NCI-H774 (cell line): ENCODE measurements around the gene CIDEA.
"Not testable (repeated sequence)": the region's sequence is repeated elsewhere in the genome, so short reads cannot be mapped to it uniquely, and the experiment has no call there.

ENCODE experiments used
- DNase-seq: peaks from one replicate; lab custom pipeline; 2025; lab: John Stamatoyannopoulos, UW

The CIDEA gene

DNA sequence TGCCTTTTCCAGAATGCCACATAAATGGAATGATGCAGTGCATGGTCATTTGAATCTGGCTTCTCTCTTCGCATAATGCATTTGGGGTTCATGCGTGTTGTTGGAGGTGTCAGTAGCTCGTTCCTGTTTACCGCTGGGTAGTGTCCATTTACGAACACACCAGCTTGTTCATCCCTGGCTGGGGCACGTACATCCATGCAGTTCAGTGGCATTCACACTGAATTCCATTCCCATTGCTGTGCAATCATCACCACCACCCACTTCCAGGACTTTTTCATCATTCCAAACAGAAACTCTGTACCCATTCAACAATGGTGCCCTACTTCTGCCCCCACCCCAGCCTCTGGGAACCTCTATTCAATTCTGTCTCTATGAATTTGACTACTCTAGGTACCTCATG, 14.7 kb upstream of the CIDEA start:
- no peak for DNase-seq

DNA sequence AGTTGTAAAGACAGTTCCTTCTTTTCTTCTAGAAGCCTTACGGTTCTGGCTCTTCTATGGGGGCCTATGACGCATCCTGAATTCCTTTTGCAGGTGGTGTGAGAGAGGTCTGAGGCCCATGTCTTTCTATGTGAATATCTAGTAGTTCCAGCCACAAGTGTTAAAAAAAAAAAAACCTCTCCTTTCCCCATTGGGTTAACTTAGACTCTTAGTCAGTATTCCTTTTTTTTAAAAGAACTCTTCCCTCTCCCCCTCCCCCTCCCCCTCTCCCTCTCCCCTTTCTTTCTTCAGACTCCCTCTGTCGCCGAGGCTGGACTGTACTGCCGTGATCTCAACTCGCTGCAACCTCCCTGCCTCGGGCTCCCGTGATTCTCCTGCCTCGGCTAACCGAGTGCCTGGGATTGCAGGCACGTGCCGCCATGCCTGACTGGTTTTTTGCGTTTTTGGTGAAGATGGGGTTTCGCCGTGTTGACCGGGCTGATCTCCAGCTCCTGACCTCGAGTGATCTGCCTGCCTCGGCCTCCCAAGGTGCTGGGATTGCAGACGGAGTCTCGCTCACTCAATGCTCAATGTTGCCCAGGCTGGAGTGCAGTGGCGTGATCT, 11.4 kb upstream of the CIDEA start:
- DNase-seq, result no peak

DNA sequence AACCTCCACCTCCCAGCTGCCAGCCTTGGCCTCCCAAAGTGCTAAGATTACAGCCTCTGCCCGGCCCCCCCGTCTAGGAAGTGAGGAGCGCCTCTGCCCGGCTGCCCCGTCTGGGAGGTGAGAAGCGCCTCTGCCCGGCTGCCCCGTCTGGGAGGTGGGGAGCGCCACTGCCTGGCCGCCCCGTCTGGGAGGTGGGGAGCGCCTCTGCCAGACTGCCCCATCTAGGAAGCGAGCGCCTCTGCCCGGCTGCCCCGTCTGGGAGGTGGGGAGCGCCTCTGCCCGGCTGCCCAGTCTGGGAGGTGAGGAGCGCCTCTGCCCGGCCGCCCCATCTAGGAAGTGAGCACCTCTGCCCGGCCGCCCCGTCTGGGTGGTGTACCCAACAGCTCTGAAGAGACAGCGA, 10.9 kb upstream of the CIDEA start:
- DNase-seq, result not testable (repeated sequence)

DNA sequence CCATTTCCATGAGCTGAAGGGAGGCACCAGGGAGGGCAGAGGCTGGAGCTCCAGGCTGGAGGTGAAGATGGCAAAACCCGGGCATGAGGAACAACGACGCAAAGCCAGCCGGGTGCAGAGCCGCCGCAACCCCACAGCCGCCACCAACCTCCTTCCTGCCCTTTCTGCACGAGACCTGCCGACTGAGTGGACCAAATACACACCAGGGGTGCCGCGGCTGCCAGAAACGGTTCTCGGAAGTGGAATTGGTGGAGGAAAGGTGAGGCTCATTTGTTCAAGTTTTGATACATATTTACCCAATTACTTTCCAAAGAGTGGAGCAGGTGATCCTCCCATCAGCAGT, 8.4 kb upstream of the CIDEA start:
- DNase-seq, result no peak

DNA sequence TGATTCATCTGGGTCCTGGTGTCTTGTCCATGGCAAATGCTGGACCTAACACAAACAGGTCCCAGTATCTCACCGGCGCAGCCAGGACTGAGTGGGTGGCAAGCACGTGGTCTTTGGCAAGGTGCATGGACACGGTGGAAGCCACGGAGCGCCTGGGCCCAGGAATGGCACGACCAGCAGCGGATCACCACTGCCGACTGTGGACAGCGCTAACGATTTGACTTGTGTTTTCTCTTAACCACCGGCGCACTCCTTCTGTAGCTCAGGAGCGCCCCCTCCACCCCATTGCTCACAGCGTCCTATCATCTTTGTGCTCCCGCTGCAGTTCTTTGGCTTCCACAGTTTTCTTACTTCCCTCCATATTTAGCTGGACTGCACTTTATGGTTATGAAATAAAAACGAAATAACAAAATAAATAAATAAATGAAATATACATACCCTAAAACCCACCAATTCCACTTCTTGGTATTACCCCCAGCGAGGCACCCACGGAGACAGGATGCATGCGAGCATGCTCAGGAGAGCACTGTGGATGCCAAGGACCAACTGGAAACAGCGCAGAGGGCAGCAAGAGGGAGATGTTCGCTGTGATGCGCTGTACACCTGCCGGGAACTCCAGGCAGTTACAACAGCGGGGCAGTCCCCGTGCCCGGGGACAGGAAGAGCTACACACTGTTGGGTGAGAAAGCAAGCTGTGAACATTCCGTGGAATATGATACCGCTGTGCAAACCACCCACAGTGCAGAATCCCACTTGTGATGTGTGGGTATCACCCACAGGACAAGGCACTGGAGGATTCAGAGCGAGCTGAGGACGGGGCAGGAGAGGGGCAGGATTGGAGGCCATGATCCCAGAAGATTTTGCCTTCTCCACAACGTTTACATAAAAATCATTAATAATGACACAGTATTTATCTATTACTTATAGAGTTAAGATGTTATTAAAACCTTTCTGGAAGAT, 7.0 kb upstream of the CIDEA start:
- no peak for DNase-seq

DNA sequence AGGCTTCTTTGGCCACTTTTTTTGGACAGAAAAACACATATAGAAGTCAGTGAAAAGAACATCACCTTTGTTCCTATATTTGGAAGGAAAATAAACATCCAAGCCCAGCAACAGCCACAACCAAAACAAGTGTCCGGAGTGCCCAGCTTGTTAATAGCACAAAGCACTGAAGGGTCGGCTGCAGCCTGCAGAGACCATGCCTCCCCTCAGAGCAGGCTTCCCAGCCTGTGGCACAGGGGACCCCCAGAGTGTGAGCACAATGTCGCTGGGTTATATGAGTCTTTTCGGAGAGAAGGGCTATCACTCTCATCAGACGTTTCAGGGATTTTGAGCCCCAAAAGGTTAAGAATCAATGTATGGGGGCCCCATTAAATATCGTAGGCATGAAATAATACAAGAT, 6.2 kb upstream of the CIDEA start:
- no peak for DNase-seq

DNA sequence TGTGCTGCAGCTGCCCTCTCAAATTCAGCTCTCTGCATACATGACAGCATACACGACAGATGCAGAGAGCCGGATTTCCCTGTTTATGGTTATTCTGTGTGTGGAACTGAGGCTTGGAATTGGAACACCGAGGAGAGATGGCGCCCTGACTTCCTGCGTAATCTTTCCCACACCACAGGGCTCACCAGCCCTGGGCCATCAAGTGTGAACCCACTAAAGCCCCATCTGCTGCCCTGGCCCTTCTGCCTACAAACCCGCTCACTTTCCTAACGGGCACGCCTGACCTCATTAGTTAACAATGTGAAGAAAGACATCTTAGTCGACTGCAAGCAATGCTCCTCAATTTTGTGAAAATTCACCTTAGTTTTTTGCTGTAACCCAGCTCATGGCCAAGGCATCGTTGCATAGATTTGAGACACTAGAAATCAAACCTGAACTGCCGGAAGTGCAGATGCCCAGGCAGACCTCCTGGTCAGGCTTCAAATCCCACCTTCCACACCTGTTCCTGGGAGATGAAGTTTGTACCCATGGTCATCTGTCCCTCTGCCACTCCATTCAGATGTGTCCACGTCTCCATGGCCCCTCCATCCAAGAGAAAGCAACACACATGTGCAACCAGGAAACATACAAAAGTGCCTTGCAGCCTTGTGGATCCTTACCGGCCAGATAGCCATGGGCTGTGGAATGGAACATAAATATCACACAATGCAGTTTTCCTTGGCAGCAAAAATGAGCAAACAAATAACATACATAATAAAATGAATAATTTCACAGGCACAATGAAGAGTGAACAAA, 5.0 kb upstream of the CIDEA start:
- no peak for DNase-seq

DNA sequence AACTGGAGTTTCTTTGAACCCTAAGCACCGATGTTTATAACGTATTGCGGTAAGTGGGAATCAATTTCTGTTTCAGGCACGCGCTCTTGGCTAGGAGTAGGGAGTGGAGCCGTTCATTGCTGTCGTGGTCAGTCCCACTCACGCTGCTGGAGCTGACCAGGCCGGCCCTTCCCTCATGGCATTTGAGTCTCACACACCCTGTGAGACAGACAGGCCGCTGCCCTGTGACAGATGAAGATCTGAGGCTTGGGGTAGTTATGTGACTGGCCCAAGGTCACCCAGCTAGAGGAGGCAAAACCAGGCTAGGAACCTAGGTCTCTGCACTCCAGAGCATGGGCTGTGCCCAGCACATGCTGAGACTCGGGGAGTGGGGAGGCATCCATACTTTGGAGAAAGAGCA, 2.9 kb upstream of the CIDEA start:
- no peak for DNase-seq

DNA sequence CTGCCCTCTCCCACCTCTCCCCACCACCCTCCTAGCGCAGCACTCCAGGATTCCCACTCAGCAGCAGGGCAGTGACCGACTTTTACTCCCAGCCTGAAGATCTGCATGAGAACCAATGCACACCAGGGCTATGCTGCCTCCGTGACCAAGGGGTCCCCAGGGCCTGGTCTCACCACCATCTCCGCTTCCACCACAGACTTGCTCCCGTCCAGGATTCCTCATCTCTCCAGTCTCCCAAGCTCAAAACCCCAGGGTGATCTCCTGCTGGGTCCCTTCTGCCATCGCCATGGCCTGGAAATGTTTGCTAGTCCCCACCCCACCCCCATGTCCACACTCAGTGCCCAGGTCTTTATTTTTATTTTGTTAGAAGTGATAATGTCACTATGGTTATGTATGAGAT, 2.1 kb upstream of the CIDEA start:
- DNase-seq, result no peak

DNA sequence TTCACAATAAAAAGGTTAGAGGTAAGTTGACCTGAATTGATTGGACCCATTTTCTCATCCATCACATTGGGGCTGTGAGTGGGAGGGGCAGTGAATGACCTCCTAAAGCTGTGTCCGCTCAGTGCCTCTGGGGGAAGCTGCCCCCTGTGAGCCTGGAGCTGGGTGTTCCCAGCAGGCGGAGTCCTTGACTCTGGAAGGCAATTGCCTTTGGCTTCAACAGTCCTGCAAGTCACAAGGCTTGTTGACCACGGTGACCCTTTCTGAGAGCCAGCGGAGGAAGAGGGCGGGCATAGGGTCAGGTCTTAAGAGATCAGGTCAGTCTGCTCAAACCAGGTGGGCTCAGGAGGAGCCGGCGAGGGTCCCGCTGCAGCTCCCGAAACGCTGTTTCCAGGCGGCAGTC, 1.1 kb upstream of the CIDEA start:
- no peak for DNase-seq

DNA sequence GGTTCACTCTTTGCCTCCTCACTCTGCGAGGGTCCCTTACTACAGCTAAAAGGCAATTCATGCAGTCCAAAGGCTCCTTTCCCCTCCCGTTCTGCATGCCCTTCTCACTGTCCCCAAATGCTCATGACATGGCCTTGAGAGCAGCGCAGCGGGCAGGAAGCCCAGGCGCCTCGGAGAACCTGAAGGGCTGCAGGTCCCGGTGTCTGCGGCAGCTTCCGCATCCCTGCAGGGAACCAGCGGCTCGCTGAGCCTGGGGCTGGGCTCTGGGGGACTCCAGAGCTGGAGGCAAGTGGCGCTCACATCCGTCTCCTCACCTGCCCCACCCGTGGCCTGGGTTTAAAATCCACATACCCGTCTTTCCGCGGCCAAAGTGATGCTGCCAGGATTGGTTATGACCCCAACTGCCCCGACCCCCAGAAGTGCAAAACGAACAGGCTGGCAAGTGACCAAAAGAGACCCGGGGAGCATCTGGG, 462 bp upstream of the CIDEA start:
- DNase-seq, result no peak

DNA sequence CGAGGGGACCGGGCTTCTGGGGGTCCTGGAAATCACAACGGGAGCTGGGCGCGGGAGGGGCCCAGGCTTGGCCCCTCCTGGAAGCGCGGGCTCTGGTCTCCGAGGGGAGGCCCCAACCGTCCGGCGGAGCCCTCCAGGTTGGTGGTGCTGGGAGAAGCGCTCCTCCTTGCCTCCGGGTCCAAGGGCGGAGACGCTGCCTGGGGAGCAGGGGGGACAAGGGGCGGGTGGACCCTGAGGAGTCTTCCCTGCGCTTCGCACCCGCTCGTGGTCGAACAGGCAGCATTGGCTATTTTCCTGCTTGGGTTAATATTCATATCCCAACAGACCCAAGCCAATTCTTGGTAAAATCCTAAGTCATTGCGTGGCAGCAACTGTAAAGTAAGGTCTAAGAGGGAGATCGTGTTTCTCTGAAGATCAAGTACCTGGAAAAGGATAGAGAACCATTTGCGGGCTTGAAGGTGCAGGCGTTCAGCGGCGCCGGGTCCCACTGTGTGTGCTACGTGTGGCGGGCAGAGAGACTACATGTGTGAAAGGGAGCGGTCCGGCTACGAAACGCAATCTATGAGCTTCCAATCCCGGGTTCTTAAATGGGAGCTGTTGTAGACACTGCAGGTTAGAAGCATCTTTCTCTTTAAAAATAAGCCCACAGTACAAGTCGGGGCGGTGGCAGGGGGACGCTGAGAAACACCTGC, 805 bp downstream of the CIDEA start:
- DNase-seq, result no peak

DNA sequence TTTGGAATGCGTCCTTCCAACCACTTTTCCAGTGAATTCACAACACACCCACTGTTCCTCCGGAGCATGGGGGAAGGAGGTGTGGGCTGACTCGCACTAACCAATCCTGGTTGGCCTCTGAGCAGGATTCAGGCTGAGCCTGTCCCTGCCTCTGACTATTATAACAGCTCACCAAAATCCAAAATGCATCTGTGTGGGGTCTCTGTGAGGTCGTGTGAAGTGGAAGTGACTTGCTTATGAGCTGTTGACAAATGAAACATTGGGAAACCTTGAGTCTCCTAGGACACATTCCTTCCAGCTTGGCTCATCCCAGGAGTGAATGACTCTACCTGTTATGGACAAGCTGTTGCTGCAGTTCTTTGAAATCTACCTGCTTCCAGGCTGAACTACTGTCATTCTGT, 1.5 kb downstream of the CIDEA start:
- no peak for DNase-seq

DNA sequence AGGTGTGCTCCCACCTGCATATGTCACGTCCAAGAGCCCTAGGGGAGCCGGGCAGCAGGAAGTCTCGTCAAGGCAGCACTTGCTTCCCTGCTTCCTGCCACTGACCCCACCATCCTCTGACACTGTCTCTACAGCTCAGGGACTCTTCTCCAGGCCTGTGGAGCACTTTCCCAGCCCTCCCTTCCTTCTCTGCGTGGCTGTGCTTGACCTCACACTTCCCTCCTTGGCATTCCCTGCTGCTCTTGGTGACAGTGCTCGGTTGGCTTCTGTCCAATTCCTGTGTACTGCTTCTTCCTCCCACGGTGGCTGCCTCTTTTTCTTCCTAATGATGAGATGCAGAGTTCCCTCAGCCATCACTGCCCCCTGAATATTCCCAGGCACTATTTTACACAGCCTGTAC, 2.8 kb downstream of the CIDEA start:
- no peak for DNase-seq

DNA sequence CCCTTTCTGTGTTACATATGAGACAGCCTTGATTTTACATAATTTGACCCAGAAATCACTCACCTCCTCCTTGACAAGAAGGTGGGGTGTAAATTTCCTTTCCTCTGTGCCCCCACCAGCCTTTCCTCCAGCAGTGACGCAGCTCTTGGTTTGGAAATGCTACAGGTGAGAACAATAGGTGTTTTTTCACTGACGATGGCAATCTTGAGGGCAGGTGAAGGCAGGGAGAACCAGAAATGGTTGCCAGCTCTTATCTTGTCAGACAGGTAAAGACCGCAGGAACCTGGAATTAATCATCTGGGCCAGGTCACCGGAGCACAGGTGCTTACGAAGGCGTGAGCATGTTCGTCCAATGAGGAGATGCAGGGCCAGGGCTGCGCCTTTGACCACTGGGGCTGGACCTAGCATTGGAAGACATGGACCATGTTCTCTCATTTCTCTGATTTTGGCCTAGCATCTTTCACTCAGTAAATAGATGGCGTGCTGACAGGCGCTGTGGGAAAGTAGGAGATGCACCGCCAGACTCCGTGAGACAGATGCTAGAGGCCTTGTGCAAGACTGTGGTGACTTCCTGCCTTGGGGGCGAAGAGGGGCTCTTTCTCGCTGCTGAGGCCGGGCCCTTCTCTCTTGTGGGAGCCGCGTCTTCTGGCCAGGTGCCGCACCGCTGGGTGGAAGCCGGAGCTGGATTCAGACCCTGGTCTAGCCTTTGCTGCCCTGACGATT, 4.0 kb downstream of the CIDEA start:
- no peak for DNase-seq

DNA sequence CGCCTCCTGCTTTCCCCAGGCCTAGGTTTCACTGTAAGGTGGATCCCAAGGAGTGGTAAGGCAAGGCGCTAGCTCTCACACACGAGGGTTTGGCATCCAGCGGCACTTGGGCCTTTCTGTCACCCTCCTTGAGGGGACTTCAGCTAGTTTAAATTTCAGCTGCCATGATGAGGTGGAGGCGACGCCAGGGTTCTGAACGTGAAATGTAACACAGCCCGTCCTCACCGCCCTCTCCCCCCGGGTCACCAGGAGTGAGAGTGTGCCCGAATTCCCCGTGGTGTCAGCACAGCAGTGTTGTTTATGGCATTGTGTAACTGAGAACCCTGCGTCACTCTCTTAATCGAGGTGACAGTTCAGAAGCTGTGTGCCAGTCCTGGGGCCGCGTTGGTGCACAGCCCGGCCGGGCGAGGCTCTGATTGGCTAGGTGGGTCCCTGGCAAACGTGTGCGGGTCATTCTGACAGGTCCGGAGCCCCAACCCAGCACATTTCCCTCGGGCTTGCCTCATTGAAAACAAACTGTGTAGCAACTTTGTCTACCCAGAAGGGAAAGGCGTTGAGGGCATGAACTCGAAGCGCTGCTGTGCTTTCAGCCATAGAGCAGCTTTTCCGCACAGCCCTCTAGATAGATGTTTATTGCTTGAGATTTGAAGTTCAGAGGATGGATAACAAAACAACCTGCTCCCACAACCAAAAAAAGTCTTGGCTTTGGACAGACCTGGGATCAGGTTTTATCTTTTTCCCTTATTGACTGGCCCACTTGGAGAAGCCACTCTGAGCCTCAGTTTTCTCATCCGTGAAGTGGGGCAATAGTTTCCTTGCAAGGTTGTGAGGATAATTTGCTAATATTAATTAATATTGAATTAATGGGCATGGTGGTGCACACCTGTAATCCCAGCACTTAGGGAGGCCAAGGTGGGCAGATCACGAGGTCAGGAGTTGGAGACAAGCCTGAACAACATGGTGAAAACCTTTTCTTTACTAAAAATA, 4.9 kb downstream of the CIDEA start:
- no peak for DNase-seq

DNA sequence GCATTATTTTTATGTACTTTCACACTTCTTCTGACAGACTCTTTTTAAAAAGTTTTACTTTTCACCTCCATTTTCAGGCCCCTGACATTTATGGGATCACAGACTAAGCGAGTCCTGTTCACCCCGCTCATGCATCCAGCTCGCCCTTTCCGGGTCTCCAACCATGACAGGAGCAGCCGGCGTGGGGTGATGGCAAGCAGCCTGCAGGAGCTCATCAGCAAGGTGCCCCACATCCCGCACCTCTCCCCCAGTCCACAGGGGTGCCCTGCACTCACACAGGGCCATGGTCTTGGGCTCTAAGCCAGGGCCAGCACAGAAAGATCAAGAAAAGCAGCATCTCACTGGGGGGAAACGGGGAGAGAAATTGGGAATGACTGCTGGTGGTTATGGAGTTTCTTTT, 8.6 kb downstream of the CIDEA start:
- DNase-seq, result no peak

DNA sequence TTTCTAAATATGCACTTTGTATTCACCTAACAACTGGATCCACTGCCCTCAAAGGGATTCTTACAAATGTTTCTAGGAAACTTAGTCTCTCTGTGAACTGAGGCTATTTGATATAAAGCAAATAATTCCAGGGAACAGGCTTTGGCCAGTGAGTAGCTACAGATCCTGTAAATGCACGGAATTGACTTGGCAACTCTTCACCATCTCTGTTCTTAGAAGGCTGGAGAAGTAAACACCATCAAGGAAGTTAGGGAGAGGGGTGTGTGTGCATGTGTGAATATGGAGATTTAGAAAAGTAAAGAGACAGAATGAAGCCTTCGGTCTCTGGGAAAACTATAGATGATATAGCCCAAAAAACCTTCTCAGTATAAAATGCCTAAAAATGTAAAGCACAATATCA, 10.7 kb downstream of the CIDEA start:
- no peak for DNase-seq

DNA sequence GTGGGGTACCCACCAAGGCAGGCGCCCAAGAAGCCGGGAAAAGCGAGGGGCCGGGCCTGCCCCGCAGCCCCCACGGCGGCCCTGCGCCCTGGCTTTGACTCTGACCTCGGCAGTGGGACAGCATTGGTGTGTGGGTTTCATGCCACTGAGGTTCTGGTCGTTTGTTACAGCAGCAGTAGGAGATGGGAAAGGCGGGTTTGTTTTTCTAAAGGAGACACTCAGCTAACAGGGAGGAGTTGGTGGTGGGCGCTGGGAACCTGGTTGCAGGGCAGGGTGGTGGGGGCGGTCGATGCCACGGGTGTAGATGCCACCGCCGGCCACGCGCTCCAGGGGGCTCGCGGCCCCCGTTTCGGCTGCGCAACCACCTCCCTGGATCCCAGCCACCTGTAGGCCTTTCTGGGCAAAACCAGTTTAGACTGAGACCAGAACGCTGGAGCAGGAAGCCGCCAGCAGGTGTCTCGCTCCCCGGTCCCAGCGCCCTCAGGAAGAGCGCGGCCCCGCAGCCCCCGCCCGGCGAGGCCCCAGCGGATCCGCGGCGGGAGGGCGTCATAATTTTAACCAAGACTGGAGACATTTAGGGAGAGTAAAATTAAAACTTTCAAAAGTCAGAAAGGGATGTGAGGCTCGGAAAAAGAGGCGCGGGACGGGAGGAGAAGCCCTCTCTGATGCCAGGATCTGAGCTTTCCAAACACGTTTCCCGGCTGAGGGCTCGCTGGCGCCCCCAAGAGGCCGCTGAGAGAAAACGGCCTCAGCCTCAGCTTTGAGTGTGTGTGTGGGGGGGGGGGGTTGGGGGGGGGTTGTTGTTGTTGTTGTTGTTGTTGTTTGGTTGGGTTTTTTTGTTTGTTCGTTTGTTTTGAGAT, 17.4 kb downstream of the CIDEA start:
- DNase-seq, result peak; percentile 80
